Gastroesophageal sphincter (tissue), 3 donors: ENCODE measurements around the gene ACACB.

Experiments used
- CTCF ChIP-seq, 4 experiments: fragments of 200-600 bp in 2 of 4; fragments of 450-650 bp in 2 of 4; sonication (generic) in 1 of 4; IDR thresholded peaks; one replicate each; pipeline ENCODE4 v1.5.1; 2017 to 2019; ENCODE audit warnings: antibody characterized with exemption in 4 of 4, mild to moderate bottlenecking in 2 of 4, moderate library complexity in 2 of 4
- EP300 ChIP-seq: sonication (generic); formaldehyde crosslinking; IDR thresholded peaks from one replicate; pipeline ENCODE4 v1.6.1; 2017; ENCODE audit warnings: antibody characterized with exemption, mild to moderate bottlenecking
- POLR2A ChIP-seq, 2 donors: fragments of 450-650 bp; IDR thresholded peaks; one replicate each; pipeline ENCODE4 v1.6.1; 2017; ENCODE audit warnings: antibody characterized with exemption in 2 of 2, mild to moderate bottlenecking in 2 of 2, moderate library complexity in 1 of 2
- POLR2AphosphoS5 ChIP-seq: sonication (generic); formaldehyde crosslinking; IDR thresholded peaks from one replicate; pipeline ENCODE4 v1.6.1; 2017; ENCODE audit warnings: antibody characterized with exemption

DNA sequence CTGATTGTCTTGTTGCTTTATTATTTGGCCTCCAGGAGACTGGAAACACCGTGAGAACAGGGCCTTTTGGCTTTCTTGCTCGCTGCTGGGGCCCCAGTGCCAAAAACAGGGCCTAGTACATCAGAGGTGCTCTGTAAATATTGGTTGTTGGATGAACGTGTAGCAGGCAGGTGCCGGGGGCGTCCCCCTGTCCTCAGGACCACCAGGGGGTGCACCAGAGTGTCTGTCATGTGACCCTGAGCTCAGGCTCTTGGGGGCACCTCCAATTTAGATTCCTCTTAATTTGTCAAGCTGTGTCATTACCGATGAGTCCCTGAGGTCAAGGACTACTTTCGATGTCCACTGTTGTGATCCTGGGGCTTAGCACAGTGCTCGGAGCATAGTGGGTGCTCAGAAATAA lies 87.1 kb downstream of the ACACB start:
- TF ChIP-seq CTCF (IDR thresholded peaks at IDR 0.05) (no peak), POLR2A (IDR thresholded peaks at IDR 0.05) (no peak), POLR2AphosphoS5 (no peak), EP300 (no peak)
